ENCODE results near the gene TPO.
A peak's percentile ranks its signal among the peaks of the same experiment; 100 is the strongest.
"Not testable (repeated sequence)": the region's sequence is repeated elsewhere in the genome, so short reads cannot be mapped to it uniquely, and the experiment has no call there.

Gene TPO

DNA sequence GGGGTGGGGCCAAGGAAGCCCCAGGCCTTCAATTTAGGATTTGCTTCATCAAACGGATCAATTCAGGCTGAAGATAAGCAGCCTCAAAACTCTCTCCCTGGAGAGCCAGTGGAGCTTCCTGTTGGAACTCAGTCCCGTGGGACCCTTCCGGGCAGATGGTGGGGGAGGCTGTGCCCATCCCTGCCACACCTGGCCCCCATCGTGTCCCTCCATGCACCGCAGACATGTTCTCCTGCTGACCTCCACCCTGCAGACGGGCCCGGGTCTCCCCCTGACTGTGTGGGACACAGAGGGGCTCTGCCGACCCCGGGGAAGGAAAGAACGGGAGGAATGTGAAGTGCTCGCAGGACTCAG is 144.2 kb downstream of the TPO start:
- Histone ChIP-seq H3K4me1 (ENCODE audit: control insufficient read depth, insufficient read depth, low read length, unreplicated experiment) (peaks cover 32% of the 10 kb centered on the region), H3K4me3 (ENCODE audit: low read depth, low read length) (no peak overlapping the region), H3K27ac (ENCODE audit: low read depth, low read length) (peak overlapping the region; percentile 38; the same call in 1 of the 2 replicates), H3K79me2 (ENCODE audit: control insufficient read depth, insufficient read depth, low read length, unreplicated experiment) (no peaks in the 10 kb centered on the region), H3K36me3 (ENCODE audit: insufficient read depth, low read length) (no peaks in the 10 kb centered on the region), H2AFZ (ENCODE audit: low read length, unreplicated experiment) (no peak overlapping the region), H3K27me3 (ENCODE audit: insufficient read depth, low read length) (peaks cover 23% of the 10 kb centered on the region)

DNA sequence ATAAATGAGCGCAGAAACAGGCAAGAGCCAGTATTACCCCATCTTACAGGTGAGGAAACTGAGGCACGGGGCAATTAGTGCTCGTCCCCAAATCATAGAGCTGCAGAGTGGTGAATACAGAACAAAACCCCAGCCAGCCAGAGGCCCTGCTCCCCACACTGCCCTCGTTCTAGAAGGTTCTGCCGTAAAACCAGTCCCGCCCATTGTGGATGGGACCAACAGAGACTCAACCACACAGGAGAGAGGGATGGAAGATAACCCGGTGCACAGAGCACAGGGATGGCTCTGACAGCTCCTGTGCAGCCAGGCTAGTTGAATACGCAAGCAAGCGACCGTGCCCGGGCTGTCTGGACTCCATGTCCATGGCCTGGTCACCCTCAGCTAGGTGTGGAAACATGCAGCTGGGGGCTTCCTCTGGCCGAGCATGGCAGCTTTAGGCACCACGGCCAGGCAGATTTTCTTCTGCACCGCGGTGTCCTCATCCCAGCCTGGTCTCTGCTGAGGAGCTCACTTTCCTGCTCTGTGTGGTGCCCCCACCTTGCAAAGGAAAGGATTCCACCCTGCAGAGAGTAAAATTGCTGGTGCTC is 146.4 kb downstream of the TPO start:
- Histone ChIP-seq H3K27ac (ENCODE audit: low read depth, low read length) (no peak overlapping the region), H3K79me2 (ENCODE audit: control insufficient read depth, insufficient read depth, low read length, unreplicated experiment) (no peaks in the 10 kb centered on the region), H3K27me3 (ENCODE audit: insufficient read depth, low read length) (peaks cover 27% of the 10 kb centered on the region), H3K4me1 (ENCODE audit: control insufficient read depth, insufficient read depth, low read length, unreplicated experiment) (peaks cover 14% of the 10 kb centered on the region), H3K36me3 (ENCODE audit: insufficient read depth, low read length) (no peaks in the 10 kb centered on the region), H3K4me3 (ENCODE audit: low read depth, low read length) (no peak overlapping the region), H2AFZ (ENCODE audit: low read length, unreplicated experiment) (no peak overlapping the region)

DNA sequence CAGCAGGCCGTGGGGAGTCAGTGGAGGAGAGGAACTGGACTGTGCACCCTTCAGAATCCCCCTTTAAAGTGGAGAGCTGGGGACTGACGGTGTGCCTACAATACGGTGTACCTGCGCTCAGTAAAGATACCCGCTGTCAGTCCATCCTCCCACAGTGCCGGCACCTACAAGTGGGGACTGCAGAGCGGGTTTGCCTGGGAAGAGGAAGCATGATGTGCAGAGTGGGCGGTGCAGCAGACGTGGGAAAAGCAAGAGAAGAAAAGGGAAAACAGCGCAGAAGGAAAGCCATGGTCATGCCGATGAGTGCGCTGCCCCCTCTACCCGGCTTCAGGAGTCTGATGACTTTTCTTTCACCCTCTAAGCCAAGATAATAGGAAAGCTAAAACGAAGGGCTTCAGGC is 148.0 kb downstream of the TPO start:
- Histone ChIP-seq H3K27me3 (ENCODE audit: insufficient read depth, low read length) (peaks cover 27% of the 10 kb centered on the region), H3K4me1 (ENCODE audit: control insufficient read depth, insufficient read depth, low read length, unreplicated experiment) (peaks cover 11% of the 10 kb centered on the region), H3K4me3 (ENCODE audit: low read depth, low read length) (no peak overlapping the region), H3K27ac (ENCODE audit: low read depth, low read length) (no peak overlapping the region), H3K36me3 (ENCODE audit: insufficient read depth, low read length) (no peaks in the 10 kb centered on the region), H2AFZ (ENCODE audit: low read length, unreplicated experiment) (no peak overlapping the region), H3K79me2 (ENCODE audit: control insufficient read depth, insufficient read depth, low read length, unreplicated experiment) (no peaks in the 10 kb centered on the region)

DNA sequence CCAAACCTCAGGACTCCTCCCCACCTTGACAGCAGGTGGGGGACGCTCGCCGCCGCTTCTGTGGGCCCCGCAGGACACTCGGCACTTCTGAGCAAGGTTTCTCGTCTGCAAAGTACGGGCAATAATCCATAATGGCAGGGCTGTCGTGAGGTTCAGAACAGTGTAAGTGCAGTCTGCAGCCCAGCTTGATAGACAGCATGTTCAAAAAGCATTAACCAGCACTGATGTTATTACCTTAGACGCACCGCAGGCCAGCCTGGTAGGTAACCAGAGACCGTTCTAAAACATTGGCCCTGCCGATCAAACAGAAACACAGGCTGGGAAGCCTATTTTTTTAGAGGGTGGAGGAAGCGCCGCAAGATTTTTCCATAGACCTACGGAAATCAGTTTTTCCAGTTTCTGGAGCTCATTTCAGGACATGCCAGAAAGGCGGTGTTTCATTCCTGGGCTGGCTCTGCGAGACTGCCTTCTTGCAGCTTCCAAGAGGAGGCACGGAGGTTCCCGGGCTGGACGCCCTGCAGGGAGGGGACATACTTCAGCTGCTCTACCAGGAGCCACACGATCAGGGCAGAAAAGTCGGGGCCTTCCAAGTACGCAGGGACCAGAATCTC is 148.7 kb downstream of the TPO start:
- Histone ChIP-seq H3K36me3 (ENCODE audit: insufficient read depth, low read length) (no peaks in the 10 kb centered on the region), H2AFZ (ENCODE audit: low read length, unreplicated experiment) (no peak overlapping the region), H3K27ac (ENCODE audit: low read depth, low read length) (no peak overlapping the region), H3K27me3 (ENCODE audit: insufficient read depth, low read length) (peaks cover 27% of the 10 kb centered on the region), H3K79me2 (ENCODE audit: control insufficient read depth, insufficient read depth, low read length, unreplicated experiment) (no peaks in the 10 kb centered on the region), H3K4me3 (ENCODE audit: low read depth, low read length) (no peak overlapping the region), H3K4me1 (ENCODE audit: control insufficient read depth, insufficient read depth, low read length, unreplicated experiment) (peaks cover 6% of the 10 kb centered on the region)

DNA sequence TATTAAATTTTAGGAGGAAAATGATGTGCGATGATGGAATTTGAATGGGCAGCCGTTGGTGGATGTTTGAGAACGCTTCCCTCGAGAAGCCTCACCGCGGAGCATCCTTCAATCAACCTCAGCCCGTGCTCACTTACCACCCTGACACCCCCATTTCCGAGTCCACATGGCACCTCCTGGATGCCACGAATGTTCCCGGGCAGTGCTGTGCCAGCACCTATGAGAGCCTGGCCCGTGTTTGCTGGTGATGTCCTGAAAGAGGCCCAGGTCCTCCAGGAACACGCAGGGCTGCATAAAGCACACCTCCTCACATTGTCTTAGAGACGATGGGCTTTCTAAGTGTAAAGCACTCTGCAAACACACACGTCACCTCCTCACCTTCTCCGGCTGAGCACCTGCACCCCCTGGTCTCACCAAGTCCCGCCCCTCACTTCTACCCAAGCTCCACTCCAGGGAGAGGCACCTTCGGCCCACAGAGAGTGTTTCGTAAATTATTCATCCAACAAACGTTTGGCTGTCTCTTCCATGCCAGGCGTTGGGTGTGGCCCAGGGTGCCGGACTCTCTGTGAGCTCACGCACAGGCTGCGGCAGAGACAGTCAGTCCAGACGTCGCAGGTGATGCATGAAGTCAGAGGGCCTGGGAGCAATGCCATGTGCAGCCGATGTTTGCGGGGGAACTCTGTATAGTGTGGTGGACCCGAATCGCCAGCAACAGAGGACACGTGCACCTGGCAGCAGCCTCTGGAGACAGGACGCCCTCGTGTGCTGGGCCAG is 150.0 kb downstream of the TPO start:
- Histone ChIP-seq H2AFZ (ENCODE audit: low read length, unreplicated experiment) (no peak overlapping the region), H3K36me3 (ENCODE audit: insufficient read depth, low read length) (no peaks in the 10 kb centered on the region), H3K27me3 (ENCODE audit: insufficient read depth, low read length) (peaks cover 27% of the 10 kb centered on the region), H3K4me1 (ENCODE audit: control insufficient read depth, insufficient read depth, low read length, unreplicated experiment) (no peaks in the 10 kb centered on the region), H3K4me3 (ENCODE audit: low read depth, low read length) (no peak overlapping the region), H3K79me2 (ENCODE audit: control insufficient read depth, insufficient read depth, low read length, unreplicated experiment) (no peaks in the 10 kb centered on the region), H3K27ac (ENCODE audit: low read depth, low read length) (no peak overlapping the region)

DNA sequence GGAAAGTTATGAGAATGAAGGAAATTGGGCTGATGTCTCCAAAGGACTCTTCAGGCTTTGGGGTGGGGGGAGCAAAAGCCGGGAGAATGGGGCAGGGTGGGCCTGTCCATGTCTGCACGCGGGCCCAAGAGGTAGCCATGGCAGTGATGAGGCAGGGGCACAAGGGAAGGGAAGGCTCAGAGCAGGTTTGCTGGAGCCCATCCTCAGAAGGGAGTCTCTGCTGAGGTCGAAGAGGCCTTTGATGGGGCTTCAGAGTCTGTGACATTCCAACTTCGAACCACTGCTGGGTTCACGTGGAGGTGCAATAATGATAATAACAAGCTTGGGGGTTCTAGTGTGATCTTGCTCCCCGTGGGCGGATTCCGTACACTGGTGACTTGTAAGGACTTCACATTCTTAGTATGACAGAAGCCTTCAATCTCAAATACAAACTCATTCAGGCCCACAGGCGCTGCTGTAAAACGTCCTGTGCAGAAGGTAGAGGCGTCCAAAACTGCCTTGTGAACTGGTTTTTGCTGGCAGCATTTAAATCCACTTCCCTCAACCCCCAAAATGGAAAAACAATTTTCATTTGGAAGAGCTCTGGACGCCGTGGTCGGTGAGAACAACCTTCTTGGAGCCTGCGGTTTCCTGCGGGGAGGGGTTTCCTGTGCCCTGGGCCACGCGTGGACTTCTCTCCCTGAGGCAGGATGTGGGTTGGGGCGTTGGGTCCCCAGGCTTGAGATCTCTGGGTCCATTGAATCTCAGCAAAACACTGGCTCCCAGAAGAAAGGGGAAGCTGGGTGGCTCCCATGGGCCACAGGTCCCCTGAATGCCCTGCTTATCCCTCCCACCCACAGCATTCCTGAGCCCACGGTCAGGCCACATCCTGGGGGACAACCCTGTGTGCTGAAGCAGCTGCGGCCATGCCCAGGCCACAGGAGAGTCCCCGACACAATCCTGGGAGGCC is 151.0 kb downstream of the TPO start:
- no peaks in the 10 kb centered on the region for H3K36me3 ChIP-seq (ENCODE audit: insufficient read depth, low read length)
- H3K79me2 ChIP-seq (ENCODE audit: control insufficient read depth, insufficient read depth, low read length, unreplicated experiment): no peaks in the 10 kb centered on the region
- peaks cover 23% of the 10 kb centered on the region for H3K27me3 ChIP-seq (ENCODE audit: insufficient read depth, low read length)
- no peak overlapping the region for H2AFZ ChIP-seq (ENCODE audit: low read length, unreplicated experiment)
- H3K4me3 ChIP-seq (ENCODE audit: low read depth, low read length): no peak overlapping the region
- H3K4me1 ChIP-seq (ENCODE audit: control insufficient read depth, insufficient read depth, low read length, unreplicated experiment): no peaks in the 10 kb centered on the region
- H3K27ac ChIP-seq (ENCODE audit: low read depth, low read length): no peak overlapping the region

- Histone ChIP-seq H3K36me3 (ENCODE audit: insufficient read depth, low read length) (no peaks in the 10 kb centered on the region), H3K4me1 (ENCODE audit: control insufficient read depth, insufficient read depth, low read length, unreplicated experiment) (peaks cover 11% of the 10 kb centered on the region), H3K79me2 (ENCODE audit: control insufficient read depth, insufficient read depth, low read length, unreplicated experiment) (no peaks in the 10 kb centered on the region), H3K27ac (ENCODE audit: low read depth, low read length) (no peak overlapping the region), H2AFZ (ENCODE audit: low read length, unreplicated experiment) (no peak overlapping the region), H3K27me3 (ENCODE audit: insufficient read depth, low read length) (0 out of 2 replicates have a peak, but pooled peaks cover 1% of the 10 kb centered on the region), H3K4me3 (ENCODE audit: low read depth, low read length) (no peak overlapping the region)
Observed at GRCh38 chr2:1567556-1568344, 154.5 kb downstream of the TPO start.

GRCh38 chr2:1568345-1568668 is 155.0 kb downstream of the TPO start:
- not testable (repeated sequence) for H3K36me3 ChIP-seq (ENCODE audit: insufficient read depth, low read length); H3K27ac ChIP-seq (ENCODE audit: low read depth, low read length); H3K4me3 ChIP-seq (ENCODE audit: low read depth, low read length); H3K27me3 ChIP-seq (ENCODE audit: insufficient read depth, low read length); H2AFZ ChIP-seq (ENCODE audit: low read length, unreplicated experiment); H3K79me2 ChIP-seq (ENCODE audit: control insufficient read depth, insufficient read depth, low read length, unreplicated experiment)
- H3K4me1 ChIP-seq (ENCODE audit: control insufficient read depth, insufficient read depth, low read length, unreplicated experiment): peaks cover 15% of the 10 kb centered on the region

DNA sequence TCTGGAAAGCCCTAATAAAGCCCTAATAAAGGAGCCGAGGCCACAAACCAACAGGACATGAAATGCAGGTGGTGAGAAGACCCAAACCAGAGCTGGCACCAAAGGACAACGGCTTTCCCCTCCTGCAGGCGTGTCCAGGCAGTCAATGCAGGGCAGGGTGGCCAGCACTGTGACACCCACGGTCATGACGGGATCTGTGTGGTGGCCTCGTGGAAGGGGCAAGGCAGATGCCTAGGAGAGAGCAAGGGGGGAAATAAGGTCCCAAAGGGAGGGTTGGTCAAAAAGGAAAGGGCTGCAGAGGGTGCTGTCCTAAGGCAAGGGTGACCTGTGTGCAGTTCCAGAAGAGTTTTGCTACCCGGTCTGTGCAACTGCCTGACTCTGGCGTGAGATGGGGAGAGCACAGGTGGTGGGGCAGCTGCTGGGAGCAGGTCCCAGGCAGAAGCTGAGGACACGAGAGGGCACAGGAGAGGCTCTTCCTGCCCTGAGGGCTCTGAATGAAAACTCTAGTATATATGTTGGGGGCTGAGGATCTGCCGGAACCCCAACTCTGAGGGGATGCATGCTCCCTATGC is 156.7 kb downstream of the TPO start:
- no peak overlapping the region for H3K4me3 ChIP-seq (ENCODE audit: low read depth, low read length)
- H2AFZ ChIP-seq (ENCODE audit: low read length, unreplicated experiment): no peak overlapping the region
- no peak overlapping the region for H3K27ac ChIP-seq (ENCODE audit: low read depth, low read length)
- H3K79me2 ChIP-seq (ENCODE audit: control insufficient read depth, insufficient read depth, low read length, unreplicated experiment): no peaks in the 10 kb centered on the region
- H3K27me3 ChIP-seq (ENCODE audit: insufficient read depth, low read length): no peaks in the 10 kb centered on the region
- peaks cover 15% of the 10 kb centered on the region for H3K4me1 ChIP-seq (ENCODE audit: control insufficient read depth, insufficient read depth, low read length, unreplicated experiment)
- no peaks in the 10 kb centered on the region for H3K36me3 ChIP-seq (ENCODE audit: insufficient read depth, low read length)

Data from ACC112 (cell line).